22Rv1 (cell line): ENCODE results near the gene GFY.

ENCODE experiments used
- ZFX ChIP-seq: fragments of 450-650 bp; IDR thresholded peaks from 2 replicates; pipeline ENCODE4 v1.6.1; 2017; ENCODE audit warnings: antibody characterized with exemption, borderline replicate concordance
- TF ChIP-seq, protein P1 (sequence below): fragments of 450-650 bp; IDR thresholded peaks from 2 replicates; pipeline ENCODE4 v1.5.1; 2017; ENCODE audit warnings: mild to moderate bottlenecking

DNA sequence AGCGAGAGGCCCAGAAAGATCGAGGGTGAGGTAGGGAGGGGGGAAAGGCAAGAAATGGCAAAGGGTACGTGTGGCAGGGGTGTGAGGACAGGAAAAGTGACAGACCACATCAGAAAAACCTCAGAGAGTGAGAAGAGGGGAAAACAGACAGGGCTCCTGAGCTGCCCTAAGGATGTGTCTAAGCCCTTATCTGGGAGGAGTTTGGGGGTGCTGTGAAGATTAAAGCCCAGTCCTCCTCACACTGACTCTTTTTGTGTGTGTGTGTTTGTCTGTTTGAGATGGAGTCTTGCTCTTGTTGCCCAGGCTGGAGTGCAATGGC, 1.2 kb upstream of the GFY start:
- TF ChIP-seq, protein P1, sequence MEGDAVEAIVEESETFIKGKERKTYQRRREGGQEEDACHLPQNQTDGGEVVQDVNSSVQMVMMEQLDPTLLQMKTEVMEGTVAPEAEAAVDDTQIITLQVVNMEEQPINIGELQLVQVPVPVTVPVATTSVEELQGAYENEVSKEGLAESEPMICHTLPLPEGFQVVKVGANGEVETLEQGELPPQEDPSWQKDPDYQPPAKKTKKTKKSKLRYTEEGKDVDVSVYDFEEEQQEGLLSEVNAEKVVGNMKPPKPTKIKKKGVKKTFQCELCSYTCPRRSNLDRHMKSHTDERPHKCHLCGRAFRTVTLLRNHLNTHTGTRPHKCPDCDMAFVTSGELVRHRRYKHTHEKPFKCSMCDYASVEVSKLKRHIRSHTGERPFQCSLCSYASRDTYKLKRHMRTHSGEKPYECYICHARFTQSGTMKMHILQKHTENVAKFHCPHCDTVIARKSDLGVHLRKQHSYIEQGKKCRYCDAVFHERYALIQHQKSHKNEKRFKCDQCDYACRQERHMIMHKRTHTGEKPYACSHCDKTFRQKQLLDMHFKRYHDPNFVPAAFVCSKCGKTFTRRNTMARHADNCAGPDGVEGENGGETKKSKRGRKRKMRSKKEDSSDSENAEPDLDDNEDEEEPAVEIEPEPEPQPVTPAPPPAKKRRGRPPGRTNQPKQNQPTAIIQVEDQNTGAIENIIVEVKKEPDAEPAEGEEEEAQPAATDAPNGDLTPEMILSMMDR: no peak
- TF ChIP-seq ZFX: no peak
